IMR-90 (cell line): ENCODE measurements around the gene GMFB. TPM values are rescaled to one million over a fixed set of nuclear protein-coding genes. Genes with fewer than 3 reads are reported as not detected.

ENCODE experiments used
- ATAC-seq: fragments of 200-7000 bp; cut with Tn5 transposase; 2 replicates; pipeline ENCODE4 v1.9.1; 2020; ENCODE audit warnings: low read depth, mild to moderate bottlenecking, moderate library complexity
- BruUV-seq: library from RNA; stranded (reverse); fragments of 400-500 nt; replicated peaks from 2 replicates; lab custom pipeline; 2021; lab: Mats Ljungman, UMichigan
- CTCF ChIA-PET: fragments of 300-600 bp; formaldehyde crosslinking; extraction: SDS; loops from one replicate; lab custom pipeline; 2021; ENCODE audit warnings: antibody characterized with exemption; lab: Yijun Ruan, JAX
- POLR2A ChIA-PET: fragments of 300-600 bp; sonication (Branson Sonifier 250); formaldehyde crosslinking; loops from one replicate; lab custom pipeline; 2022; ENCODE audit warnings: antibody characterized with exemption; ENCODE audit not compliant: unreplicated experiment; lab: Charles Lee
- DNase-seq: peaks from one replicate; pipeline ENCODE4 v3.0.0; 2013
- H2AFZ ChIP-seq: replicated peaks from 2 replicates; pipeline ENCODE3; 2013; ENCODE audit warnings: low read length, mild to moderate bottlenecking; ENCODE audit not compliant: poor library complexity
- H2AK5ac ChIP-seq: 2 replicates; pipeline ENCODE4 v1.6.1; 2013; ENCODE audit warnings: low read depth, low read length, inconsistent platforms
- H2AK9ac ChIP-seq: replicated peaks from 2 replicates; pipeline ENCODE3; 2013; ENCODE audit warnings: mild to moderate bottlenecking, low read depth, low read length, moderate library complexity; ENCODE audit not compliant: poor library complexity
- H2BK120ac ChIP-seq: 2 replicates; pipeline ENCODE4 v1.6.1; 2013; ENCODE audit warnings: low read depth, low read length, inconsistent platforms
- H2BK15ac ChIP-seq: 3 replicates; pipeline ENCODE4 v1.6.1; 2013; ENCODE audit warnings: low read depth, low read length, inconsistent platforms
- H2BK20ac ChIP-seq: 2 replicates; pipeline ENCODE4 v1.6.1; 2013; ENCODE audit warnings: low read depth, mild to moderate bottlenecking, inconsistent platforms, low read length, moderate library complexity
- H2BK5ac ChIP-seq: 2 replicates; pipeline ENCODE4 v1.6.1; 2013; ENCODE audit warnings: mild to moderate bottlenecking, low read depth, low read length, inconsistent platforms; ENCODE audit not compliant: poor library complexity, severe bottlenecking
- H3K14ac ChIP-seq: replicated peaks from 2 replicates; pipeline ENCODE4 v1.6.1; 2013; ENCODE audit warnings: low read depth, low read length, inconsistent platforms
- H3K18ac ChIP-seq: 2 replicates; pipeline ENCODE4 v1.6.1; 2013; ENCODE audit warnings: low read depth, low read length, control low read depth
- H3K23ac ChIP-seq: 2 replicates; pipeline ENCODE4 v1.6.1; 2013; ENCODE audit warnings: low read depth, low read length, inconsistent platforms
- H3K27ac ChIP-seq: 2 replicates; pipeline ENCODE4 v1.5.1; 2013; ENCODE audit warnings: mild to moderate bottlenecking, control low read depth, low read length; ENCODE audit not compliant: insufficient read depth
- H3K27me3 ChIP-seq: 2 replicates; pipeline ENCODE4 v1.6.1; 2013; ENCODE audit warnings: low read length; ENCODE audit not compliant: control insufficient read depth, insufficient read depth
- H3K36me3 ChIP-seq: 2 replicates; pipeline ENCODE4 v1.6.1; 2013; ENCODE audit warnings: low read length, mixed read lengths; ENCODE audit not compliant: control insufficient read depth, insufficient read depth
- H3K4ac ChIP-seq: 2 replicates; pipeline ENCODE4 v1.6.1; 2013; ENCODE audit warnings: low read depth, low read length, inconsistent platforms
- H3K4me1 ChIP-seq: 2 replicates; pipeline ENCODE4 v1.6.1; 2013; ENCODE audit warnings: low read length, mixed read lengths; ENCODE audit not compliant: control insufficient read depth, insufficient read depth
- H3K4me2 ChIP-seq: 2 replicates; pipeline ENCODE4 v1.6.1; 2013; ENCODE audit warnings: low read depth, mild to moderate bottlenecking, control low read depth, low read length, moderate library complexity
- H3K4me3 ChIP-seq: 2 replicates; pipeline ENCODE4 v1.5.1; 2013; ENCODE audit warnings: low read depth, mild to moderate bottlenecking, control low read depth, low read length, moderate library complexity; ENCODE audit not compliant: insufficient read depth
- H3K56ac ChIP-seq: 2 replicates; pipeline ENCODE4 v1.6.1; 2013; ENCODE audit warnings: low read length, inconsistent platforms; ENCODE audit not compliant: insufficient read depth; ENCODE audit errors: extremely low read depth
- H3K79me1 ChIP-seq, 2 experiments: 2 replicates each; pipeline ENCODE4 v1.6.1; 2013; ENCODE audit warnings: low read length in 2 of 2, inconsistent platforms in 1 of 2, low read depth in 1 of 2
- H3K9ac ChIP-seq: 2 replicates; pipeline ENCODE4 v1.6.1; 2013; ENCODE audit warnings: low read depth, low read length, control low read depth
- H3K9me1 ChIP-seq: 2 replicates; pipeline ENCODE4 v1.6.1; 2013; ENCODE audit warnings: low read length, inconsistent platforms; ENCODE audit not compliant: insufficient read depth
- H3K9me3 ChIP-seq: 2 replicates; pipeline ENCODE4 v1.6.1; 2013; ENCODE audit warnings: low read length; ENCODE audit not compliant: control insufficient read depth, insufficient read depth
- H4K20me1 ChIP-seq: 2 replicates; pipeline ENCODE4 v1.6.1; 2013; ENCODE audit warnings: low read length, inconsistent platforms; ENCODE audit not compliant: insufficient read depth
- H4K5ac ChIP-seq: 2 replicates; pipeline ENCODE4 v1.6.1; 2013; ENCODE audit warnings: mild to moderate bottlenecking, low read depth, low read length, control low read depth
- H4K8ac ChIP-seq, 2 experiments: 2 replicates each; pipeline ENCODE4 v1.6.1; 2013; ENCODE audit warnings: low read depth in 2 of 2, low read length in 2 of 2, control low read depth in 1 of 2, inconsistent platforms in 1 of 2
- H4K91ac ChIP-seq: 2 replicates; pipeline ENCODE4 v1.6.1; 2013; ENCODE audit warnings: low read depth, low read length, inconsistent platforms; ENCODE audit not compliant: insufficient read depth
- CEBPB ChIP-seq: IDR thresholded peaks from 2 replicates; pipeline ENCODE4 v1.6.1; 2012; ENCODE audit warnings: low read depth, low read length, improper control_type of control experiment
- MAZ ChIP-seq: IDR thresholded peaks from 2 replicates; pipeline ENCODE4 v1.6.1; 2012; ENCODE audit warnings: low read depth, mild to moderate bottlenecking, low read length, improper control_type of control experiment, moderate library complexity, borderline replicate concordance
- MXI1 ChIP-seq: IDR thresholded peaks from 2 replicates; pipeline ENCODE4 v1.6.1; 2012; ENCODE audit warnings: low read depth, mild to moderate bottlenecking, low read length, moderate library complexity, borderline replicate concordance
- NFE2L2 ChIP-seq: fragments of 150-350 bp; IDR thresholded peaks from 2 replicates; pipeline ENCODE4 v1.6.1; 2016; ENCODE audit warnings: low read depth, mild to moderate bottlenecking, low read length
- POLR2A ChIP-seq: IDR thresholded peaks from 2 replicates; pipeline ENCODE4 v1.6.1; 2012; ENCODE audit warnings: mild to moderate bottlenecking, low read depth, low read length
- RCOR1 ChIP-seq: IDR thresholded peaks from 2 replicates; pipeline ENCODE4 v1.6.1; 2012; ENCODE audit warnings: mild to moderate bottlenecking, low read length, improper control_type of control experiment; ENCODE audit not compliant: insufficient replicate concordance
- RFX5 ChIP-seq: IDR thresholded peaks from 2 replicates; pipeline ENCODE4 v1.8.0; 2012; ENCODE audit warnings: low read depth, mild to moderate bottlenecking, low read length, moderate library complexity
- SMC3 ChIP-seq: fragments of 150-350 bp; IDR thresholded peaks from 2 replicates; pipeline ENCODE4 v1.6.1; 2016; ENCODE audit warnings: low read depth, mild to moderate bottlenecking, antibody characterized with exemption, low read length, moderate library complexity
- WGBS, 2 experiments: methylation state at CpG; one replicate each; pipeline versions ENCODE4 v1.1.5 to v1.1.7; 2013; ENCODE audit warnings: missing lambda C conversion rate in 2 of 2; ENCODE audit not compliant: insufficient read length in 1 of 2; ENCODE audit errors: extremely low coverage in 2 of 2; 5-methylcytosine and 5-hydroxymethylcytosine counted together
- dilution Hi-C: fragments of 300-500 bp; cut with HindIII; formaldehyde crosslinking; loops from one replicate; pipeline ENCODE4 v1.14.3; 2018; ENCODE audit warnings: low sequenced_read_pairs; ENCODE audit not compliant: unreplicated experiment
- in situ Hi-C: fragments of 300-500 bp; cut with MboI; formaldehyde crosslinking; loops from 3 replicates; pipeline ENCODE4 v1.14.3; 2019; ENCODE audit warnings: low sequenced_read_pairs, inconsistent platforms, mixed read lengths
- intact Hi-C: fragments of 100-400 bp; cut with micrococcal nuclease; formaldehyde crosslinking; loops from 2 replicates; pipeline ENCODE4 v1.10.0; 2022
- polyA plus RNA-seq, 3 experiments: library from polyadenylated mRNA; depleted of rRNA; stranded (reverse); fragments of >200 nt; gene quantifications; 2 replicates each; pipeline ENCODE4 v1.2.3, GENCODE V29; 2012; ENCODE audit warnings: low replicate concordance in 1 of 3
- total RNA-seq: library from RNA; depleted of rRNA; stranded (reverse); fragments of >200 nt; gene quantifications from 2 replicates; pipeline ENCODE4 v1.2.3, GENCODE V29; 2012
- TF ChIP-seq, protein P1 (sequence below): conservative IDR thresholded peaks from 2 replicates; pipeline ENCODE4 v1.5.1; 2012; ENCODE audit warnings: mild to moderate bottlenecking, low read depth, low read length, improper control_type of control experiment
- TF ChIP-seq, protein P2 (sequence below): fragments of 150-350 bp; IDR thresholded peaks from 2 replicates; pipeline ENCODE4 v1.6.1; 2016; ENCODE audit warnings: low read depth, mild to moderate bottlenecking, low read length, moderate library complexity, borderline replicate concordance
- TF ChIP-seq, protein P3 (sequence below): fragments of 150-350 bp; IDR thresholded peaks from 2 replicates; pipeline ENCODE4 v1.6.1; 2017; ENCODE audit warnings: mild to moderate bottlenecking, antibody characterized with exemption, low read length, low read depth

GMFB gene
- total and polyA plus RNA-seq, 2 of the 4 experiments (the other 2 are of a cell fraction), result 22.4 to 59.1 TPM

DNA sequence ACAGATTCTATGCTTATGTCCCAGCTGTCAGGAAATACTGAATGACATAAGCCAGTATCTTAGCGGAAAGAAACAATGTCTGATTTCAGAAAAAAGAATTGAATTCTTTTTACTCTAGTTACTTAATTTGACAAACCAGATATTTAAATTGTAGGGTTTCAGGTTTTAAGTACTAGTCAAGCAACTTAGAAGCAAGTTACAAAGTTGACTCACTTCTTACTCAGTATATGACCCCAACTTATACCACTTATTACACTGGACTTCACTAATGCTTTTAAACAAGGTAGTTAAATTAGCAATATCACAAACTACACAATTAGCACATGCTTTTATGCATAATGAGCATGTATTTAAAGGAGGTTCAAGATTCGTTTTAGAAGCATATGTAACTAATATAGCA is 7.1 kb downstream of the GMFB start:
- in situ Hi-C loops (no loop called here), dilution Hi-C loops (no loop called here), intact Hi-C loops (no loop called here)
- H3K4me2 ChIP-seq, result no peak overlapping the region
- H3K36me3 ChIP-seq, result peaks cover 12% of the 10 kb centered on the region
- no peak overlapping the region for H3K27ac ChIP-seq
- peaks cover 3% of the 10 kb centered on the region; the same call in 1 of the 2 replicates for H3K4me1 ChIP-seq
- DNase-seq, result peak; percentile 11
- H4K20me1 ChIP-seq, result peaks cover 30% of the 10 kb centered on the region; the same call in 1 of the 2 replicates
- H2BK5ac ChIP-seq, result no peak overlapping the region
- no peak overlapping the region for H3K18ac ChIP-seq
- no peak overlapping the region for H2BK15ac ChIP-seq
- H4K8ac ChIP-seq, result no peak overlapping the region
- no peak overlapping the region for H2AK5ac ChIP-seq
- no peak overlapping the region for H2AFZ ChIP-seq
- H3K79me1 ChIP-seq, result peaks cover 21 to 41% of the 10 kb centered on the region in 2 experiments
- H4K91ac ChIP-seq, result no peak overlapping the region
- no peak overlapping the region for H2BK120ac ChIP-seq
- no peak overlapping the region for H3K14ac ChIP-seq
- H3K56ac ChIP-seq, result no peak overlapping the region
- no peak overlapping the region for H2BK20ac ChIP-seq
- H3K9me3 ChIP-seq, result no peaks in the 10 kb centered on the region
- H3K23ac ChIP-seq, result no peak overlapping the region
- no CpG with 5 or more reads among the region's 2 CpGs for WGBS, 2 experiments
- H3K9me1 ChIP-seq, result 0 out of 2 replicates have a peak, but pooled peaks cover 4% of the 10 kb centered on the region
- no peak overlapping the region for H3K9ac ChIP-seq
- BruUV-seq, result no TSS peak
- H3K4me3 ChIP-seq, result no peak overlapping the region
- H2AK9ac ChIP-seq, result no peak overlapping the region
- H3K27me3 ChIP-seq, result no peaks in the 10 kb centered on the region
- H3K4ac ChIP-seq, result no peak overlapping the region
- TF ChIP-seq, protein P1, sequence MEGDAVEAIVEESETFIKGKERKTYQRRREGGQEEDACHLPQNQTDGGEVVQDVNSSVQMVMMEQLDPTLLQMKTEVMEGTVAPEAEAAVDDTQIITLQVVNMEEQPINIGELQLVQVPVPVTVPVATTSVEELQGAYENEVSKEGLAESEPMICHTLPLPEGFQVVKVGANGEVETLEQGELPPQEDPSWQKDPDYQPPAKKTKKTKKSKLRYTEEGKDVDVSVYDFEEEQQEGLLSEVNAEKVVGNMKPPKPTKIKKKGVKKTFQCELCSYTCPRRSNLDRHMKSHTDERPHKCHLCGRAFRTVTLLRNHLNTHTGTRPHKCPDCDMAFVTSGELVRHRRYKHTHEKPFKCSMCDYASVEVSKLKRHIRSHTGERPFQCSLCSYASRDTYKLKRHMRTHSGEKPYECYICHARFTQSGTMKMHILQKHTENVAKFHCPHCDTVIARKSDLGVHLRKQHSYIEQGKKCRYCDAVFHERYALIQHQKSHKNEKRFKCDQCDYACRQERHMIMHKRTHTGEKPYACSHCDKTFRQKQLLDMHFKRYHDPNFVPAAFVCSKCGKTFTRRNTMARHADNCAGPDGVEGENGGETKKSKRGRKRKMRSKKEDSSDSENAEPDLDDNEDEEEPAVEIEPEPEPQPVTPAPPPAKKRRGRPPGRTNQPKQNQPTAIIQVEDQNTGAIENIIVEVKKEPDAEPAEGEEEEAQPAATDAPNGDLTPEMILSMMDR, result no peak
- TF ChIP-seq MAZ, result no peak
- TF ChIP-seq POLR2A, result no peak
- no peak for TF ChIP-seq NFE2L2
- TF ChIP-seq, protein P2, sequence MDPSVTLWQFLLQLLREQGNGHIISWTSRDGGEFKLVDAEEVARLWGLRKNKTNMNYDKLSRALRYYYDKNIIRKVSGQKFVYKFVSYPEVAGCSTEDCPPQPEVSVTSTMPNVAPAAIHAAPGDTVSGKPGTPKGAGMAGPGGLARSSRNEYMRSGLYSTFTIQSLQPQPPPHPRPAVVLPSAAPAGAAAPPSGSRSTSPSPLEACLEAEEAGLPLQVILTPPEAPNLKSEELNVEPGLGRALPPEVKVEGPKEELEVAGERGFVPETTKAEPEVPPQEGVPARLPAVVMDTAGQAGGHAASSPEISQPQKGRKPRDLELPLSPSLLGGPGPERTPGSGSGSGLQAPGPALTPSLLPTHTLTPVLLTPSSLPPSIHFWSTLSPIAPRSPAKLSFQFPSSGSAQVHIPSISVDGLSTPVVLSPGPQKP, result no peak
- TF ChIP-seq CEBPB, result no peak
- TF ChIP-seq MXI1, result no peak
- no peak for TF ChIP-seq RFX5
- no peak for TF ChIP-seq RCOR1
- TF ChIP-seq, protein P3, sequence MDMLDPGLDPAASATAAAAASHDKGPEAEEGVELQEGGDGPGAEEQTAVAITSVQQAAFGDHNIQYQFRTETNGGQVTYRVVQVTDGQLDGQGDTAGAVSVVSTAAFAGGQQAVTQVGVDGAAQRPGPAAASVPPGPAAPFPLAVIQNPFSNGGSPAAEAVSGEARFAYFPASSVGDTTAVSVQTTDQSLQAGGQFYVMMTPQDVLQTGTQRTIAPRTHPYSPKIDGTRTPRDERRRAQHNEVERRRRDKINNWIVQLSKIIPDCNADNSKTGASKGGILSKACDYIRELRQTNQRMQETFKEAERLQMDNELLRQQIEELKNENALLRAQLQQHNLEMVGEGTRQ, result no peak
- TF ChIP-seq SMC3, result no peak
- H4K5ac ChIP-seq, result no peak overlapping the region
- no peak for ATAC-seq
- POLR2A ChIA-PET, result no interaction called here
- CTCF ChIA-PET, result no interaction called here
